Body of pancreas (tissue), 4 donors: ENCODE data around the gene BLOC1S3. TPM values are rescaled to one million over a fixed set of nuclear protein-coding genes. Genes with fewer than 3 reads are reported as not detected.

ENCODE experiments used
- ATAC-seq: fragments of 150-250 bp; one replicate; pipeline ENCODE4 v1.9.1; 2016
- DNase-seq, 4 donors: peaks; one replicate each; pipeline ENCODE4 v3.0.0-alpha.2; 2019
- H3K27ac ChIP-seq, 4 donors: fragments of 200-600 bp; sonication (generic); 1 replicate in 3 of 4; 2 replicates in 1 of 4; pipeline versions ENCODE4 v1.5.1 to v1.6.1; 2016 to 2019; ENCODE audit warnings: mild to moderate bottlenecking in 1 of 4, mixed read lengths in 1 of 4, moderate library complexity in 1 of 4
- H3K27me3 ChIP-seq, 2 donors: fragments of 200-600 bp; sonication (generic); one replicate each; pipeline ENCODE4 v1.6.0; 2016; ENCODE audit warnings: mild to moderate bottlenecking in 1 of 2
- H3K36me3 ChIP-seq, 2 donors: fragments of 200-600 bp; sonication (generic); replicated peaks in 1 of 2; 2 replicates each; pipeline ENCODE4 v1.5.1; 2016; ENCODE audit warnings: low read depth in 2 of 2; ENCODE audit not compliant: insufficient read depth in 1 of 2
- H3K4me1 ChIP-seq: fragments of 200-600 bp; sonication (generic); one replicate; pipeline ENCODE4 v1.6.0; 2016
- H3K4me3 ChIP-seq, 2 donors: fragments of 200-600 bp; sonication (generic); 1 replicate in 1 of 2; 2 replicates in 1 of 2; pipeline ENCODE4 v1.5.1; 2016 to 2019
- H3K9me3 ChIP-seq, 3 donors: fragments of 200-600 bp; sonication (generic); 1 replicate in 2 of 3; 2 replicates in 1 of 3; pipeline ENCODE4 v1.5.1; 2016
- POLR2A ChIP-seq, 3 donors: fragments of 450-650 bp; IDR thresholded peaks; one replicate each; pipeline ENCODE4 v1.6.1; 2016; ENCODE audit warnings: antibody characterized with exemption in 3 of 3, mild to moderate bottlenecking in 2 of 3
- WGBS, 2 donors: methylation state at CpG; one replicate each; pipeline ENCODE4 v1.1.5; 2017; 5-methylcytosine and 5-hydroxymethylcytosine counted together
- intact Hi-C: fragments of 100-400 bp; cut with DNase I; formaldehyde crosslinking; loops from one replicate; pipeline ENCODE4 v1.15.1; 2023
- total RNA-seq, 2 donors: library from RNA; depleted of rRNA; stranded (reverse); fragments of >200 nt; gene quantifications; one replicate each; pipeline ENCODE4 v1.1.0, GENCODE V29; 2016
- TF ChIP-seq, protein P1 (sequence below), 7 experiments: fragments of 450-650 bp in 4 of 7; fragments of 200-600 bp in 3 of 7; sonication (generic) in 3 of 7; IDR thresholded peaks; one replicate each; pipeline ENCODE4 v1.5.1; 2016 to 2019; ENCODE audit warnings: antibody characterized with exemption in 7 of 7

The BLOC1S3 gene
- total RNA-seq, 2 donors from 2014 or later = 4.9 to 12.5 TPM

DNA sequence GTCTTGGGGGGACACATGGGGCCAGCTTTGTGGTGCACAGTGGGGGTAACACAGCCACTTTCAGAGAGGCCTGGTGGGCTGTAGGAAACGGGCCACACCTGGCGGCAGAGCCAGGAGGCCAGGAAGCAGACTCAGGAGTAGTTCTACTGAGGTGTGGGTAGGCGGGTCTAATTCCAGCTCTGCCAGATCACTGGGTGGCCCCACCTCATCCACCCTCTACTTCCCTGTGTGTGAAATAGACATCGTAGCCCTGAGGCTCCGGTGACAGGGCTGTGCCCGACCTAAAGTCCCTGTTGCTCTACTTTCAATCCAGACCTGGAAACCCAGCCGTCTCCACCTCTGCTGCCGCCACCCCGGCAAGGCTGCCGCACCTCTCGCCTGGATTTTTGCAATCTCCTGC, 21.8 kb upstream of the BLOC1S3 start:
- no peaks in the 10 kb centered on the region for H3K36me3 ChIP-seq
- TF ChIP-seq, protein P1, sequence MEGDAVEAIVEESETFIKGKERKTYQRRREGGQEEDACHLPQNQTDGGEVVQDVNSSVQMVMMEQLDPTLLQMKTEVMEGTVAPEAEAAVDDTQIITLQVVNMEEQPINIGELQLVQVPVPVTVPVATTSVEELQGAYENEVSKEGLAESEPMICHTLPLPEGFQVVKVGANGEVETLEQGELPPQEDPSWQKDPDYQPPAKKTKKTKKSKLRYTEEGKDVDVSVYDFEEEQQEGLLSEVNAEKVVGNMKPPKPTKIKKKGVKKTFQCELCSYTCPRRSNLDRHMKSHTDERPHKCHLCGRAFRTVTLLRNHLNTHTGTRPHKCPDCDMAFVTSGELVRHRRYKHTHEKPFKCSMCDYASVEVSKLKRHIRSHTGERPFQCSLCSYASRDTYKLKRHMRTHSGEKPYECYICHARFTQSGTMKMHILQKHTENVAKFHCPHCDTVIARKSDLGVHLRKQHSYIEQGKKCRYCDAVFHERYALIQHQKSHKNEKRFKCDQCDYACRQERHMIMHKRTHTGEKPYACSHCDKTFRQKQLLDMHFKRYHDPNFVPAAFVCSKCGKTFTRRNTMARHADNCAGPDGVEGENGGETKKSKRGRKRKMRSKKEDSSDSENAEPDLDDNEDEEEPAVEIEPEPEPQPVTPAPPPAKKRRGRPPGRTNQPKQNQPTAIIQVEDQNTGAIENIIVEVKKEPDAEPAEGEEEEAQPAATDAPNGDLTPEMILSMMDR (IDR thresholded peaks at IDR 0.05) = no peak
- no peak for TF ChIP-seq POLR2A (IDR thresholded peaks at IDR 0.05)
- peaks cover 0 to 17% of the 10 kb centered on the region in 2 donors for H3K27me3 ChIP-seq
- 65 to 66% methylated on average over 8 to 11 of the region's 11 CpGs for WGBS, 2 donors
- H3K4me3 ChIP-seq = no peak overlapping the region
- no peak overlapping the region for H3K27ac ChIP-seq
- ATAC-seq (no peak), DNase-seq (no peak)
- H3K9me3 ChIP-seq = no peaks in the 10 kb centered on the region
- intact Hi-C loops = no loop called here
- peaks cover 35% of the 10 kb centered on the region for H3K4me1 ChIP-seq

DNA sequence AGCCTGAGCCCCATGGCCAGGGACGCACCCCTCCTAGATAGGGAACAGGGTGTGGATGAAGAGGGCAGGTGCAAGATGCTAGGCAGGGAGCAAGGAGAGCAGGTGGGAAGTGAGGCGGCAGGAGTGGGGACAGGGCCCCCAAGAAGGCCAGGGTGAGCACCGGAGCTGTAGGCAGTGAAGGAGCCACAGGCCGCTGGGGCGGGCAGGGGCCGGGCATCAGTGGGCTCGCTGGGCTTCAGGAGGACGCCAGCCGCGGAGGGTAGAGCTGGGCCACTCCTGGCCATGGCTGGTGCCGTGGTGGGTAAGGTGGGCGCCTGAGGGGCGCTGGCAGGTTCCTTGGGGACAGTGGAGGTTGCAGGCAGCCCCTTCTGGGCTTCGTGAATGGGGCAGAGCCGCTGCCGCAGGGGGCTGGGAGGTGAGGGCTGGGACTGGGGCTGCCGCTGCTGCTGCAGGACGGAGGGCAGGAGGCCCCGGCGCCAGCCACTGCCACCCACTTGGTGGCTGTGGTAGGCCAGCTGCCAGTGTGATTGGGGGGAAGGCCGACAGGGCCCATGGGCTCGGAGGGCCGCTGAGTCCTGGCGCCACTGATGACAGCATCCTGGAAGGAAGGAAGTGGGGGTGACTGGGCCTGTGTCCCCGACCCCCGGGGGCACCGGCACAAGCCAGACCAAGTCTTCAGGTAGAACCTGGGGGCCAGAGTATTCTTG, 19.9 kb upstream of the BLOC1S3 start:
- no peaks in the 10 kb centered on the region for H3K9me3 ChIP-seq
- H3K4me1 ChIP-seq = peaks cover 20% of the 10 kb centered on the region
- TF ChIP-seq, protein P1 (IDR thresholded peaks at IDR 0.05) = no peak
- no peak for TF ChIP-seq POLR2A (IDR thresholded peaks at IDR 0.05)
- H3K27ac ChIP-seq = no peak overlapping the region
- H3K36me3 ChIP-seq = no peaks in the 10 kb centered on the region
- no peak for ATAC-seq
- no peak overlapping the region for H3K4me3 ChIP-seq
- H3K27me3 ChIP-seq = peaks cover 0 to 3% of the 10 kb centered on the region in 2 donors
- DNase-seq = no peak
- intact Hi-C loops = no loop called here
- WGBS, 2 donors = 61% methylated on average over 8 to 27 of the region's 27 CpGs

DNA sequence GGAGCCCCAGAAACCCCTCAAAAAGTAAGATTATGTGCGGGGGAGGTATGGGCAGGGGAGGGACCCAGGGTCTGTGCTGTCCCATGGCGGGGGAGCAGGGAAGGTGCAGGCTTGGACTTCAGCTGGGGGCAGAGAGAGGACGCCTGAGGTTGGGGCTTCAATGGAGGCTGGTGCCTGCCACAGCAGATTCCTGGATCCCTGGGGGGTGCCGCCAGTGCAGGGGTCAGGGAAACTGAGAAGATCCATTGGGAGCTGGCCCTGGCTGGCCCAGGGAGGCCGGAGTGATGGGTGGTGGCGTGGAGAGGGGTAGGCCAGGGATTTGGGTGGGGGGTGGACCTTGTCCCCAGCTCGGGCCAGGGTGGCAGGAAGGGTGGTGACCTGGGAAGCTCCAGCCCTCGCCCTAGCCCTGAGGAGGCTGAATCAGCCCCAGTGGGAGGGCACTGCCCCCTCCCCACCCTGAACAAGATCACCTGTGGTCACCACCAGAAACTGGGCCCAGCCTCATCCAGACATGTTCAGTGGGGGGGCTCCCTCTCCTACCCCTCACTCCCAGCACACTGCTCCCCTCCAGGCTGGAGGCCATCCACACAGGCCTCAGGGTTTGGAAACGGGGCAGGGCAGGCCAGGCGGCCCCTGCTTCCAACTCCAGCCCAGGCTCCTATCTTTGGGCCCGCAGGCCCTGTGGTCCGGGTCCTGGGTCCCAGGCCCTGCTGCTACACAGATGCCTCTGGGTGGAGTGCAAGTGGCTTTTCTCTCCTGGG, 19.2 kb upstream of the BLOC1S3 start:
- ATAC-seq (no peak), DNase-seq (no peak)
- Histone ChIP-seq H3K27ac (no peak overlapping the region), H3K4me3 (no peak overlapping the region), H3K9me3 (no peaks in the 10 kb centered on the region), H3K36me3 (no peaks in the 10 kb centered on the region), H3K27me3 (no peaks in the 10 kb centered on the region), H3K4me1 (peaks cover 15% of the 10 kb centered on the region)
- TF ChIP-seq, protein P1 (IDR thresholded peaks at IDR 0.05) = no peak
- no peak for TF ChIP-seq POLR2A (IDR thresholded peaks at IDR 0.05)
- 76 to 81% methylated on average over 11 of the region's 12 CpGs for whole genome bisulfite sequencing, 2 donors
- intact Hi-C loops = no loop called here

DNA sequence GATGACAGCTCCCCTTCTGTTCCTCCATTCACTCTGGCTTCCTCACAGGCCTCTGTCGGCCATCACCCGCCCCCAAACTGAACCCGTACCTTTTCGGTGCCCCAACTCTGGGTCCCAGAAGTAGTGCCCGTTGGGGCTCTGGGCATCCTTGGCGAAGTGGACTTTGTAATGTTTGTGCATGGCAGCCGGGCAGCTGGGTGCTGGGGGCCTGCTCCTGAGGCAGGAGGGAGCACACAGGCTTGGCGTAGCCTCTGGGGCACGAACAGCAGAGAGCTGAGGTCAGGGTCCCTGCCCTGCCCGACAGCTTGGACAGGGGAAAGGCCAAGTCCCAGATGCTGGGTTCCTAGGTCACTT, 18.6 kb upstream of the BLOC1S3 start:
- DNase-seq (no peak), ATAC-seq (no peak)
- H3K27me3 ChIP-seq = no peaks in the 10 kb centered on the region
- WGBS, 2 donors = 70 to 71% methylated on average over 10 of the region's 10 CpGs
- intact Hi-C loops = no loop called here
- H3K36me3 ChIP-seq = no peaks in the 10 kb centered on the region
- no peak for TF ChIP-seq POLR2A (IDR thresholded peaks at IDR 0.05)
- peaks cover 15% of the 10 kb centered on the region for H3K4me1 ChIP-seq
- H3K4me3 ChIP-seq = no peak overlapping the region
- H3K27ac ChIP-seq = no peak overlapping the region
- no peaks in the 10 kb centered on the region for H3K9me3 ChIP-seq

DNA sequence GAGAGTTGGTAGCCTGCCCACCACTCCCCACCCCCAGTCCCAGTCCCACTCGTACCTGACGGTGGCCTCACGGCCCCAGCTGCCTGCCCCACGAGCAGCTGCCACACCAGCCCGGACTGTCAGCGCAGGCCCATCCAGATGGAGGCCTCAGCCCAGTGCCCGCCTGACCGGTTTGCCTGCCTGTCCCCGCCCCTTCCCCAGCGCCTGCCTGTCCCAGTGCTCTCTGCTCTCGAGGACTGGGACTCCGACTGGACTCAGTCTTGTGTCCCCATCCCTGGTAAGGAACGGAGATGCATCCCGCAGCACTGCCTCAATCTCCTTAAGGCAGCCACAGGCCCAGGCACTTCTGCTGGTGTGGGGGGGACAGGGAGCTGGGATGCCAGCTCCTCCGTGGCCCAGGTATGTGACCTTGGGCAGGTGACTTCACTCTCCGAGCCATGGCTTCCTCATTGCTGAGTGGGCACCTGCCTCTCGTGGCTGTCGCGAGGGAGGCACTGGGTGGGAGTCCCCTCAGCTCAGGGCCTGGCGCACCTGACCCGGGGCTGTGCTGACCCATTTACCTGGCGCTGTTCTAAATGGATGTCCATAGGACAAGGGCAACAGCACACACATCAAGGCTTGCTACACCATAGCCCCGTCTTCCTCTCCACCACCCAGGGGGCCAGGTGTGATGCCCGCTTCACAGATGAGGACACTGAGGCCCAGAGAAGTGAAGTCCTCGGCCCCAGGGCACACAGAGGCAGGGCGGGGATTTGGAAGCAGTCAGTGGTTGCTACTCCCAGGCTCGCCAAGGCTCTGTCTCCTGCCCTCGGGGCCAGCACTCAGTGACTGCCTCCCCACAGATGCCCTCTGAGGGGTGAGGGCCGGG, 17.5 kb upstream of the BLOC1S3 start, which contains the start of gene NKPD1:
Gene NKPD1 (minus strand): TSS at position 113 of the 868 bp plus-strand sequence. CDS start 832 bp downstream, outside the sequence.
- TF ChIP-seq, protein P1 (IDR thresholded peaks at IDR 0.05) = no peak
- TF ChIP-seq POLR2A (IDR thresholded peaks at IDR 0.05) = no peak
- Histone ChIP-seq H3K9me3 (no peaks in the 10 kb centered on the region), H3K4me3 (no peak within 1 kb of the TSS), H3K27me3 (no peaks in the 10 kb centered on the region), H3K27ac (no peak within 1 kb of the TSS), H3K4me1 (peaks cover 15% of the 10 kb centered on the region), H3K36me3 (no peaks in the 10 kb centered on the region)
- DNase-seq (peak; percentile 65 to 81 (median 74)), ATAC-seq (peak; percentile 75)
- 10 to 33% methylated on average over 2 to 28 of the region's 29 CpGs for WGBS, 2 donors
- intact Hi-C loops = no loop called here
